ENCODE data around the gene TRANK1.

Gene TRANK1

GRCh38 chr3:36795622-36796021 is 149.2 kb downstream of the TRANK1 start:
- no peak overlapping the region for H3K27ac ChIP-seq (ENCODE audit: low read depth, low read length, severe bottlenecking)
- H3K36me3 ChIP-seq (ENCODE audit: control insufficient read depth, insufficient read depth, low read length), result no peaks in the 10 kb centered on the region
- H3K4me1 ChIP-seq (ENCODE audit: control insufficient read depth, insufficient read depth, low read length, poor library complexity, severe bottlenecking), result peaks cover 3% of the 10 kb centered on the region
- H3K9me3 ChIP-seq (ENCODE audit: control insufficient read depth, low read length), result no peaks in the 10 kb centered on the region
- H3K4me3 ChIP-seq (ENCODE audit: extremely low read depth, insufficient read depth, low read length, poor library complexity, severe bottlenecking), result no peak overlapping the region
- WGBS, 2 experiments (ENCODE audit: insufficient coverage in 2 of 2), result 73 to 100% methylated on average over 1 of the region's 1 CpG

- Histone ChIP-seq H3K4me3 (ENCODE audit: extremely low read depth, insufficient read depth, low read length, poor library complexity, severe bottlenecking) (no peak overlapping the region), H3K4me1 (ENCODE audit: control insufficient read depth, insufficient read depth, low read length, poor library complexity, severe bottlenecking) (peaks cover 3% of the 10 kb centered on the region), H3K9me3 (ENCODE audit: control insufficient read depth, low read length) (no peaks in the 10 kb centered on the region), H3K36me3 (ENCODE audit: control insufficient read depth, insufficient read depth, low read length) (no peaks in the 10 kb centered on the region), H3K27ac (ENCODE audit: low read depth, low read length, severe bottlenecking) (no peak overlapping the region)
- 0 to 17% methylated on average over 1 to 2 of the region's 4 CpGs for WGBS, 2 experiments (ENCODE audit: insufficient coverage in 2 of 2)
Measured at GRCh38 chr3:36792342-36792741, 152.5 kb downstream of the TRANK1 start.

- 65 to 90% methylated on average over 4 to 5 of the region's 6 CpGs for WGBS, 2 experiments (ENCODE audit: insufficient coverage in 2 of 2)
Measured at GRCh38 chr3:36790765-36791164, 154.1 kb downstream of the TRANK1 start.

GRCh38 chr3:36786921-36787890 is 157.6 kb downstream of the TRANK1 start:
- Histone ChIP-seq H3K36me3 (ENCODE audit: control insufficient read depth, insufficient read depth, low read length) (no peaks in the 10 kb centered on the region), H3K9me3 (ENCODE audit: control insufficient read depth, low read length) (no peaks in the 10 kb centered on the region), H3K27ac (ENCODE audit: low read depth, low read length, severe bottlenecking) (no peak overlapping the region), H3K4me3 (ENCODE audit: extremely low read depth, insufficient read depth, low read length, poor library complexity, severe bottlenecking) (no peak overlapping the region), H3K4me1 (ENCODE audit: control insufficient read depth, insufficient read depth, low read length, poor library complexity, severe bottlenecking) (peaks cover 3% of the 10 kb centered on the region)
- 83 to 96% methylated on average over 2 to 3 of the region's 3 CpGs for WGBS, 2 experiments (ENCODE audit: insufficient coverage in 2 of 2)

More at GRCh38 chr3:36790765-36791164, 154.1 kb downstream of the TRANK1 start:
- Histone ChIP-seq H3K27ac (ENCODE audit: low read depth, low read length, severe bottlenecking) (no peak overlapping the region), H3K36me3 (ENCODE audit: control insufficient read depth, insufficient read depth, low read length) (no peaks in the 10 kb centered on the region), H3K4me1 (ENCODE audit: control insufficient read depth, insufficient read depth, low read length, poor library complexity, severe bottlenecking) (peaks cover 3% of the 10 kb centered on the region), H3K9me3 (ENCODE audit: control insufficient read depth, low read length) (no peaks in the 10 kb centered on the region), H3K4me3 (ENCODE audit: extremely low read depth, insufficient read depth, low read length, poor library complexity, severe bottlenecking) (no peak overlapping the region)

- Histone ChIP-seq H3K4me3 (ENCODE audit: extremely low read depth, insufficient read depth, low read length, poor library complexity, severe bottlenecking) (no peak overlapping the region), H3K27ac (ENCODE audit: low read depth, low read length, severe bottlenecking) (no peak overlapping the region), H3K36me3 (ENCODE audit: control insufficient read depth, insufficient read depth, low read length) (no peaks in the 10 kb centered on the region), H3K4me1 (ENCODE audit: control insufficient read depth, insufficient read depth, low read length, poor library complexity, severe bottlenecking) (no peaks in the 10 kb centered on the region), H3K9me3 (ENCODE audit: control insufficient read depth, low read length) (no peaks in the 10 kb centered on the region)
- WGBS, 2 experiments (ENCODE audit: insufficient coverage in 2 of 2), result 25 to 73% methylated on average over 1 to 2 of the region's 3 CpGs
Measured at GRCh38 chr3:36784138-36784635, 160.7 kb downstream of the TRANK1 start.

GRCh38 chr3:36777424-36778218 is 167.2 kb downstream of the TRANK1 start:
- Histone ChIP-seq H3K36me3 (ENCODE audit: control insufficient read depth, insufficient read depth, low read length) (no peaks in the 10 kb centered on the region), H3K9me3 (ENCODE audit: control insufficient read depth, low read length) (no peaks in the 10 kb centered on the region), H3K4me1 (ENCODE audit: control insufficient read depth, insufficient read depth, low read length, poor library complexity, severe bottlenecking) (no peaks in the 10 kb centered on the region), H3K27ac (ENCODE audit: low read depth, low read length, severe bottlenecking) (no peak overlapping the region), H3K4me3 (ENCODE audit: extremely low read depth, insufficient read depth, low read length, poor library complexity, severe bottlenecking) (no peak overlapping the region)
- 92% methylated on average over 1 of the region's 2 CpGs; no CpG with 5 or more reads in 1 of the 2 experiments for WGBS, 2 experiments (ENCODE audit: insufficient coverage in 2 of 2)

All from mesodermal cell (in vitro differentiated cells).